ENCODE measurements around the gene ERVMER34-1.

GRCh38 chr4:52718123-52718522 is 33.1 kb downstream of the ERVMER34-1 start:
- TF ChIP-seq ZNF274 (IDR thresholded peaks at IDR 0.05; ENCODE audit: low read depth, low read length) (no peak), SUZ12 (IDR thresholded peaks at IDR 0.05; ENCODE audit: extremely low read depth, insufficient read depth, insufficient read length) (no peak), YY1 (IDR thresholded peaks at IDR 0.05; ENCODE audit: insufficient read depth, insufficient read length) (no peak)

Measured in NT2/D1 (cell line).